Ecto neural progenitor cell (in vitro differentiated cells): Measurements from ENCODE around the gene SETBP1.

Experiments used
- DNase-seq: peaks from one replicate; pipeline ENCODE4 v3.0.0-alpha.2; 2018; ENCODE audit warnings: low spot score

Gene SETBP1

GRCh38 chr18:44731530-44732237 lies 51.0 kb downstream of the SETBP1 start:
- DNase-seq = no peak

DNA sequence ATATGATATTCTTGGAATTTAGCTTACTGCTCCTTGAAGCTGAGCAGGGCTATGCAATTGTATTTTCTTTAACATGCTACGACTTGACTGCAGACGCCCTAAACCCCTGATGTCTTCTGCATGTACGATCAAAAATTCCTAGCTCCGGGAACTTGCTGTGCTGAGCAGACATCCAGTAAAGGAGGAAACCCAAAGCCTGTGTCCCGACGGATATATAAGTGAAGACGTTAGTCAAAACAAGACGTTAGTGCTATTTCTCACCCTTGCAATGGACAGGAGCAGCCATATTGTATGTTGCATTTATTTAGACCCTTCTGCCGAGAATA lies 51.5 kb downstream of the SETBP1 start:
- no peak for DNase-seq

DNA sequence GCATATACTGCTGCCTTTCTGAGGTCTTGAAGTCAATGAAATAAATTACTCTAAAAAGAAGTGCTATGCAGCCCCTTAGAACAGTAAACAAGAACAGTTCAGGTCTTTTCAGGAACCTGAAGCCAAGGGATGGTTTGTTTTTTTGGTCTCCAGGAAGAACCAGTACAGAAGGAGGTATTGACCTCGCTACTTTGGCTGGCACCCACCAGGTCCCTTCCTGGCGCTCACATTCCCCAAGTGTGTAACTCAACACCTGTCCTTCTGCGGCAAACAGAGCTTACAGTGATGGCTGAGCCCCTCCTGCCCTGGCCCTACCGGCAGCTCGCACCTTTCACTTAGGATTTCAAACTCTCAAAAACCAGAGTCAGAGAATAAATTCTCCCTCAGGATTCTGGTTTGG lies 51.9 kb downstream of the SETBP1 start:
- no peak for DNase-seq

DNA sequence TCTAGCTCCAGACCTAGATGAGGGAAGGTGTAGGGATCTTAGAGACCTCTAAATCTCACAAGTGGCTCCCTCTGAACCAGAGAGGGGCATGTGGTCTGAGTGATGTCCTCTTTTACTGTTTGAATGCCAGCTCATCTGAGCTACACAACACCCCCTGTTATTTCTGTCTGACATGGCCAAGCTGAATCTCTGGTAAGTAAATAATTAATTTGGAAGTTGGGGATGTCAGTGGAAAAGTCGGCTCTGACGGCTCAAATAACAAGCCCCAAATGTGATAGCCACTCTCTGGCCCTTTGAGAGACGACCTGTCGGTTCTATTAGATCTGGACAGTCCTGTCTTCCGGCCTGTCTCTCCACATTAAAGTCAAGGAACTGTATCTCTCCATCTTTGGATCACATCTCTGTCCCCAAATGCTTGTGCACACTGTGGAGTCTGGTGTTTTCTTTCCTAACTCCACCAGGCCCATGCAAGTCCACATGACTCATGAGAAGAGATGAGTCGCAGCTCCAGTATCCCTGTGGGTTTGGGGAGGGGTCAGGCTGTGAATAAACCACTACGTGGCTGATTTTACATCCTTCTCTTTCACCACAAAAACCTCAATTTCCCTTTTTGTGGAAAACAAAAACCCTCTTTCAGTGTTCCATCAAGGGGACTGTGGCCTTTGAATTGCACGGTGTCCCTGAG lies 52.5 kb downstream of the SETBP1 start:
- DNase-seq = no peak

- DNase-seq = no peak
Measured at GRCh38 chr18:44733754-44734465, 53.2 kb downstream of the SETBP1 start.

- DNase-seq = no peak
Measured at GRCh38 chr18:44735096-44735495, 54.4 kb downstream of the SETBP1 start.

DNA sequence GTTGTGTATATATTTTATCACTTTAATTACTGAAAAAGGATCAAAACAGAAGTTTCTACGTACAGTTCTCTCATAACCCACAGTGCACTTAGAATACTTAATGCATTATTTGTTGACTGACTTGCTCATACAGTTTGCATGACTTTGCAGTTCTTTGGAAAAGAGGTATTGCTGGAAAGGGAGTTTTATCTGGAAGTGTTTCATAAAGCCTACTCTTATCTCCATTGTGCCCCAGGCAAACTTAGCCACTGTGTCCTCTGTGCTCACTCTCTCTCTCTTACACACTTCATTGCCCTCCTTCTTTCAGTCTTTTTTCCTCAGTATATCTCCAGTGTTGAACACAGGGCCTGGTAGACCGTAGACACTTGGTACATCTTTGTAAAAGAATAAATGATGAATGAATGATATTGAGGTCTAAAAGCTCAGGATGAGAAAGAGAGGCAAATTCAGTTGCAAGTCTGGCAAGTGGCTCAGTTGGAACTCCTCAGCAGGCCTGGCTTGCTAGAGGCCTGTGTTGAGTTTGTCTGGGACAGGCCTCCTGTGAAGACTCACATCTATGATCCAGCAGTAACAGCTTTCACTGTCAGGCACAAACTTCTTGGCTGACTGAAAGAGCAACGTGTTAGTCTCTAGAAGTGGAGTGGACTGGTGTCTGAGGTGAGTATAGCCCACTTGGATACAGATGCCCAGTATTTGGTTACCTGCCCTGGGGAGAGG lies 56.1 kb downstream of the SETBP1 start:
- DNase-seq = no peak

- DNase-seq = no peak
Measured at GRCh38 chr18:44737623-44738022, 56.9 kb downstream of the SETBP1 start.

GRCh38 chr18:44740000-44740399 lies 59.3 kb downstream of the SETBP1 start:
- DNase-seq = no peak

- DNase-seq = no peak
Measured at GRCh38 chr18:44741085-44741484, 60.4 kb downstream of the SETBP1 start.

DNA sequence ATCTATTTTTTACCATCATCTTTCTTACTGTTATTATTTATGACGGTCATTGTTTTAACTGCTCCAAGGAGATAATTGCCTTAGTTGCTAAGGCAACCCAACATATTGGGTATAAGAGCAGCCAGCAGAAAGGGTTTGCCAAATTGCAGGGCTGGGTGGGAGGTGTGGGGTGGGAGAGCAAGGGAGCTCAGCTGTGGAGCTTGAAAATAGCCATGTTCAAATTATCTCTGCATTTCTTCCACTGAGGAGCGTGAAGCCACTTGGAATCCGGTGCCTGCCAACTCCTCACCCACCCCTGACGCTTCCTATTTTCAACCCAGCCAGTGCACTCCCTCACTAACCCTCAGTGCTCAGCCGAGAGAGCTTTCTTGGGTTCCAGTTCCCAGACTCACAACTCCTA lies 60.8 kb downstream of the SETBP1 start:
- DNase-seq = no peak

GRCh38 chr18:44742126-44742525 lies 61.4 kb downstream of the SETBP1 start:
- no peak for DNase-seq

GRCh38 chr18:44742718-44743311 lies 62.1 kb downstream of the SETBP1 start:
- no peak for DNase-seq

- DNase-seq = no peak
Measured at GRCh38 chr18:44743631-44744030, 62.9 kb downstream of the SETBP1 start.

DNA sequence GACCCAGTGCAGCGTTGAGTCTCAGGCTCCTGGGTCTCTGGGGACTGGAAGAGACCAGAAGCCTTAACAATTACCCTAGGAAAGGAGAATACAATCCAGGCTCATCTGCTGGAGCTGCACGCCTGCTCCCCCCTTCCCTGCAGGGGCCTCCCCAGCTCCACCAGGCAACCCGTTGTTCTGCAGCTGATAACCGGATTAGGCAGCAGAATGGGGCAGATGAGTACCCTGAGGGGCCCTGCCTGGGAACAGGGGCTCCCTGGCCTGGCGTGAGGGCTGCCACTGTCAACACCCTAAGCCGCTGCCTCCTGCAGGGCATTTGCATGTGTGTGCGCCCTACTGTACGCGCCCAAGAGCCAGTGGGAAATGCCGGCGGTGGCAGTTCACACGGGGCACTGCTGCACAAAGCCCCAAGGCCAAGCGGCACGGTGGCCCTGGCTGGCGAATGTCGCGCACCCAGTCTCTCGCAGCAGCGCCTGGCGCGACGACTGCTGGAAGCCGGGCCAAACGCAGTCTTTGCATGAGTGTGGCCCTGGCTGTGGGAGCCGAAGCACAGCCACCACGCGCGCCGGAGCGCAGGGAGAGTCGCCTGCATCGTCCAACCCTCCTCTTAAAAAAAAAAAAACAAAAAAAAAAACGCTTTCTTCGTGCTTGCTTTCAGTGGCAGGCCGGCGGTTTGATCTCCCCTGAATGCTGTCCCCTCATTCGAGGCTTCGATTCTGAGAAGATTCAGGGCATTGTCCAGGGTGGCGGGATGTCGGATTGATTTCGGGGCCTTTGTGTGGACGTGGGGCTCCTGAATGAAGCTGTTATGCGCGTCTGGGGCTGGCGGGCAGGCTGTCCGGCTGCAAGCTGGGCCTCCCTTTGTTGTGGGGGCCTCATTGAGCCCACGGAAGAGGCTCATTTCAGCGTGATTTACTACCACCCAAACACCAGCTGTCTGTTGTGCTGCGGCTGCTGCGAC lies 63.8 kb downstream of the SETBP1 start:
- peak; percentile 82 for DNase-seq

- no peak for DNase-seq
Measured at GRCh38 chr18:44747157-44747556, 66.5 kb downstream of the SETBP1 start.

- DNase-seq = no peak
Measured at GRCh38 chr18:44748582-44748981, 67.9 kb downstream of the SETBP1 start.

GRCh38 chr18:44750774-44751173 lies 70.1 kb downstream of the SETBP1 start:
- no peak for DNase-seq

GRCh38 chr18:44754567-44754966 lies 73.9 kb downstream of the SETBP1 start:
- no peak for DNase-seq

- no peak for DNase-seq
Measured at GRCh38 chr18:44758861-44759631, 78.4 kb downstream of the SETBP1 start.
